Trophoblast cell (in vitro differentiated cells and primary cell): ENCODE measurements around the gene SUSD4.

Experiments
- DNase-seq, 2 donors: peaks; one replicate each; pipeline ENCODE4 v3.0.0-alpha.2; 2016
- H2AFZ ChIP-seq: 2 replicates; pipeline ENCODE4 v1.6.1; 2013; ENCODE audit warnings: low read length, moderate library complexity, mild to moderate bottlenecking; ENCODE audit not compliant: insufficient read depth, poor library complexity
- H2AK5ac ChIP-seq: 2 replicates; pipeline ENCODE4 v1.6.1; 2013; ENCODE audit warnings: mild to moderate bottlenecking, low read length
- H2BK120ac ChIP-seq: 2 replicates; pipeline ENCODE4 v1.6.1; 2013; ENCODE audit warnings: low read length, mild to moderate bottlenecking, moderate library complexity; ENCODE audit not compliant: insufficient read depth, poor library complexity
- H2BK12ac ChIP-seq: 2 replicates; pipeline ENCODE4 v1.6.1; 2013; ENCODE audit warnings: mild to moderate bottlenecking, low read length, moderate library complexity
- H2BK5ac ChIP-seq: 2 replicates; pipeline ENCODE4 v1.6.1; 2013; ENCODE audit warnings: low read length, low read depth, moderate library complexity, mild to moderate bottlenecking; ENCODE audit not compliant: poor library complexity
- H3K14ac ChIP-seq: 2 replicates; pipeline ENCODE4 v1.6.1; 2013; ENCODE audit warnings: mild to moderate bottlenecking, low read length
- H3K18ac ChIP-seq: 2 replicates; pipeline ENCODE4 v1.6.1; 2013; ENCODE audit warnings: mild to moderate bottlenecking, low read length
- H3K23ac ChIP-seq: 2 replicates; pipeline ENCODE4 v1.6.1; 2013; ENCODE audit warnings: low read length
- H3K27ac ChIP-seq: 2 replicates; pipeline ENCODE4 v1.5.1; 2013; ENCODE audit warnings: low read depth, mild to moderate bottlenecking, inconsistent platforms, low read length, moderate library complexity
- H3K27me3 ChIP-seq: 2 replicates; pipeline ENCODE4 v1.6.1; 2013; ENCODE audit warnings: inconsistent platforms, mild to moderate bottlenecking, low read length, moderate library complexity; ENCODE audit not compliant: insufficient read depth
- H3K36me3 ChIP-seq, 2 experiments: 1 replicate in 1 of 2; 2 replicates in 1 of 2; pipeline ENCODE4 v1.6.1; 2013; ENCODE audit warnings: low read length in 2 of 2, mild to moderate bottlenecking in 2 of 2, moderate library complexity in 1 of 2; ENCODE audit not compliant: insufficient read depth in 2 of 2, control insufficient read depth in 1 of 2
- H3K4ac ChIP-seq: 2 replicates; pipeline ENCODE4 v1.6.1; 2013; ENCODE audit warnings: low read depth, mild to moderate bottlenecking, low read length, moderate library complexity
- H3K4me1 ChIP-seq, 2 experiments: 1 replicate in 1 of 2; 2 replicates in 1 of 2; pipeline ENCODE4 v1.6.1; 2013; ENCODE audit warnings: low read length in 2 of 2, mild to moderate bottlenecking in 2 of 2, moderate library complexity in 1 of 2; ENCODE audit not compliant: insufficient read depth in 2 of 2, control insufficient read depth in 1 of 2
- H3K4me2 ChIP-seq: 2 replicates; pipeline ENCODE4 v1.6.1; 2013; ENCODE audit warnings: inconsistent platforms, mild to moderate bottlenecking, low read length, moderate library complexity
- H3K4me3 ChIP-seq: 2 replicates; pipeline ENCODE4 v1.5.1; 2013; ENCODE audit warnings: mild to moderate bottlenecking, low read depth, low read length, inconsistent platforms
- H3K79me1 ChIP-seq: one replicate; pipeline ENCODE4 v1.6.1; 2013; ENCODE audit warnings: low read length
- H3K79me2 ChIP-seq: 2 replicates; pipeline ENCODE4 v1.6.1; 2013; ENCODE audit warnings: low read length, mild to moderate bottlenecking; ENCODE audit not compliant: control insufficient read depth, insufficient read depth, poor library complexity
- H3K9ac ChIP-seq: 2 replicates; pipeline ENCODE4 v1.6.1; 2013; ENCODE audit warnings: mild to moderate bottlenecking, low read length
- H3K9me3 ChIP-seq: 2 replicates; pipeline ENCODE4 v1.6.1; 2013; ENCODE audit warnings: low read depth, mild to moderate bottlenecking, control low read depth, inconsistent platforms, low read length; ENCODE audit not compliant: insufficient read depth
- H4K12ac ChIP-seq: 2 replicates; pipeline ENCODE4 v1.6.1; 2013; ENCODE audit warnings: low read depth, mild to moderate bottlenecking, low read length, moderate library complexity
- H4K8ac ChIP-seq: 2 replicates; pipeline ENCODE4 v1.6.1; 2013; ENCODE audit warnings: low read depth, mild to moderate bottlenecking, low read length, moderate library complexity
- H4K91ac ChIP-seq: one replicate; pipeline ENCODE4 v1.6.1; 2013; ENCODE audit warnings: low read depth, mild to moderate bottlenecking, low read length, moderate library complexity
- WGBS: extraction: QIAGEN DNeasy Blood & Tissue Kit; methylation state at CpG from one replicate; pipeline ENCODE4 v1.1.7; 2013; ENCODE audit warnings: missing lambda C conversion rate; ENCODE audit not compliant: insufficient read length, insufficient coverage; ENCODE audit errors: extremely low coverage; 5-methylcytosine and 5-hydroxymethylcytosine counted together

SUSD4 gene

GRCh38 chr1:223334156-223334555 lies 29.8 kb downstream of the SUSD4 start:
- no peak overlapping the region for H3K18ac ChIP-seq
- H4K91ac ChIP-seq: no peak overlapping the region
- no peaks in the 10 kb centered on the region for H3K79me1 ChIP-seq
- no peak overlapping the region for H2BK120ac ChIP-seq
- no peak overlapping the region for H3K23ac ChIP-seq
- no CpG with 5 or more reads among the region's 2 CpGs for WGBS
- no peak overlapping the region for H3K4me3 ChIP-seq
- no peak overlapping the region for H3K9ac ChIP-seq
- H3K4me1 ChIP-seq: peaks cover 0 to 1% of the 10 kb centered on the region in 2 experiments
- H2AFZ ChIP-seq: no peak overlapping the region
- H2BK12ac ChIP-seq: no peak overlapping the region
- H3K4ac ChIP-seq: no peak overlapping the region
- no peaks in the 10 kb centered on the region for H3K36me3 ChIP-seq
- no peak for DNase-seq
- no peaks in the 10 kb centered on the region for H3K9me3 ChIP-seq
- H2AK5ac ChIP-seq: no peak overlapping the region
- H3K4me2 ChIP-seq: no peak overlapping the region
- H4K12ac ChIP-seq: no peak overlapping the region
- H3K27ac ChIP-seq: no peak overlapping the region
- H3K27me3 ChIP-seq: no peaks in the 10 kb centered on the region
- H3K14ac ChIP-seq: no peak overlapping the region
- no peak overlapping the region for H2BK5ac ChIP-seq
- H3K79me2 ChIP-seq: no peaks in the 10 kb centered on the region
- no peak overlapping the region for H4K8ac ChIP-seq

GRCh38 chr1:223332997-223333396 lies 31.0 kb downstream of the SUSD4 start:
- Histone ChIP-seq H3K14ac (no peak overlapping the region), H2AFZ (no peak overlapping the region), H2BK5ac (no peak overlapping the region), H3K4me3 (peak overlapping the region; percentile 46), H3K9me3 (no peaks in the 10 kb centered on the region), H4K91ac (no peak overlapping the region), H3K27ac (no peak overlapping the region), H4K8ac (no peak overlapping the region), H3K18ac (no peak overlapping the region), H3K79me2 (no peaks in the 10 kb centered on the region), H2BK120ac (no peak overlapping the region), H2BK12ac (no peak overlapping the region), H2AK5ac (no peak overlapping the region), H3K9ac (no peak overlapping the region), H3K36me3 (no peaks in the 10 kb centered on the region), H3K4ac (no peak overlapping the region), H3K4me2 (no peak overlapping the region), H3K79me1 (no peaks in the 10 kb centered on the region), H3K27me3 (no peaks in the 10 kb centered on the region), H3K23ac (no peak overlapping the region), H3K4me1 (no peaks in the 10 kb centered on the region), H4K12ac (no peak overlapping the region)
- no CpG with 5 or more reads among the region's 7 CpGs for WGBS
- DNase-seq: no peak

DNA sequence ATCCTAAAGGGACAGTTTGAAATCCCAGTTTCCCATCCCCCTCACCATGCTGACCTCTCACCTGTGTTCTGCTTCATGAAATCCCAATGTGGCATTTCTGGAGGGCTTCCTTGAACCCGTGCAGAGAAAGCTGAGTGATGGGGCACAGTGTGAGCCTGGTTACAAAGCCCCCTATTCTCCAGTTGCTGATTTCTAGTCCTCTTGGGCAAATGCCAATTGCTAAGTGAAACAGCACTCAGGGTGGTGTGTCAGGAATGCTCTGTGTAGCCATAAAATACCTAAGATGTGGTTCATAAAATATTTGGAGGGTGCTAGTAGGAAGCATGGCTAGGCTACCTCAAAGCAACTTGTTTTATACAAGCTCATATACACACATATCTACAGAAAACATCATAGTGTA lies 32.0 kb downstream of the SUSD4 start:
- Histone ChIP-seq H3K4me3 (no peak overlapping the region), H2BK12ac (no peak overlapping the region), H3K27me3 (no peaks in the 10 kb centered on the region), H2BK5ac (no peak overlapping the region), H4K12ac (no peak overlapping the region), H4K91ac (no peak overlapping the region), H3K18ac (no peak overlapping the region), H3K36me3 (no peaks in the 10 kb centered on the region), H3K27ac (no peak overlapping the region), H2AFZ (no peak overlapping the region), H3K4me1 (no peaks in the 10 kb centered on the region), H2AK5ac (no peak overlapping the region), H3K9ac (no peak overlapping the region), H3K79me2 (no peaks in the 10 kb centered on the region), H3K14ac (no peak overlapping the region), H2BK120ac (no peak overlapping the region), H3K79me1 (no peaks in the 10 kb centered on the region), H3K9me3 (no peaks in the 10 kb centered on the region), H3K4me2 (no peak overlapping the region), H3K23ac (no peak overlapping the region), H4K8ac (no peak overlapping the region), H3K4ac (no peak overlapping the region)
- no CpG with 5 or more reads among the region's 1 CpG for WGBS
- no peak for DNase-seq

DNA sequence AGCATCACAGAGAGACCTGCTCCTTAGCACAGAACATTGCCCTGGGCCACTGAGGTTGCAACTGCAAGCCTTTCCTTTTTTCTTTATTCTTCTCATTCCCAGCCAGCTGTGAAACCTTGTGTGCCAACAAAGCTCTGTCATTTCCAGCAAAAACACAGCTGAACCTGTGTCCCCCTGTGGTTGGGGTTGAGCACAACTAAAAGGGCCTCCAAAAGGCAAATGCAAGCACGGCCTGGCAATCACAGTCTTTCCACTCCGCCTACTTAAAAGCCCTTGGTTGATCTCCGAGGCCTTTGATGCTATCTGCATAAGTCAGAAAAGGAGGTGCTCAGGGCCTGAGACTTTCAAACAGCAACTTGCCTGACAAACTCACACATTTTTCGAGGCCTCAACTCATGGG lies 32.7 kb downstream of the SUSD4 start:
- no peaks in the 10 kb centered on the region for H3K36me3 ChIP-seq
- H3K79me1 ChIP-seq: no peaks in the 10 kb centered on the region
- no peak overlapping the region for H2BK12ac ChIP-seq
- no peak overlapping the region for H3K23ac ChIP-seq
- DNase-seq: no peak
- H2AK5ac ChIP-seq: no peak overlapping the region
- H3K4me1 ChIP-seq: no peaks in the 10 kb centered on the region
- no peak overlapping the region for H3K4ac ChIP-seq
- no peak overlapping the region for H3K27ac ChIP-seq
- no peak overlapping the region for H2AFZ ChIP-seq
- H3K14ac ChIP-seq: no peak overlapping the region
- no peak overlapping the region for H3K9ac ChIP-seq
- no peaks in the 10 kb centered on the region for H3K27me3 ChIP-seq
- no peak overlapping the region for H4K8ac ChIP-seq
- WGBS: no CpG with 5 or more reads among the region's 4 CpGs
- no peak overlapping the region for H2BK5ac ChIP-seq
- no peaks in the 10 kb centered on the region for H3K9me3 ChIP-seq
- H3K4me3 ChIP-seq: no peak overlapping the region
- H3K79me2 ChIP-seq: no peaks in the 10 kb centered on the region
- H2BK120ac ChIP-seq: no peak overlapping the region
- H4K91ac ChIP-seq: no peak overlapping the region
- H4K12ac ChIP-seq: no peak overlapping the region
- H3K18ac ChIP-seq: no peak overlapping the region
- no peak overlapping the region for H3K4me2 ChIP-seq
